ENCODE measurements around the gene MRPL28. TPM values are rescaled to one million over a fixed set of nuclear protein-coding genes. Genes with fewer than 3 reads are reported as not detected.

MRPL28 gene
- total RNA-seq, 4 donors from 2014 or later = 47.7 to 93.5 (median 55.8) TPM

DNA sequence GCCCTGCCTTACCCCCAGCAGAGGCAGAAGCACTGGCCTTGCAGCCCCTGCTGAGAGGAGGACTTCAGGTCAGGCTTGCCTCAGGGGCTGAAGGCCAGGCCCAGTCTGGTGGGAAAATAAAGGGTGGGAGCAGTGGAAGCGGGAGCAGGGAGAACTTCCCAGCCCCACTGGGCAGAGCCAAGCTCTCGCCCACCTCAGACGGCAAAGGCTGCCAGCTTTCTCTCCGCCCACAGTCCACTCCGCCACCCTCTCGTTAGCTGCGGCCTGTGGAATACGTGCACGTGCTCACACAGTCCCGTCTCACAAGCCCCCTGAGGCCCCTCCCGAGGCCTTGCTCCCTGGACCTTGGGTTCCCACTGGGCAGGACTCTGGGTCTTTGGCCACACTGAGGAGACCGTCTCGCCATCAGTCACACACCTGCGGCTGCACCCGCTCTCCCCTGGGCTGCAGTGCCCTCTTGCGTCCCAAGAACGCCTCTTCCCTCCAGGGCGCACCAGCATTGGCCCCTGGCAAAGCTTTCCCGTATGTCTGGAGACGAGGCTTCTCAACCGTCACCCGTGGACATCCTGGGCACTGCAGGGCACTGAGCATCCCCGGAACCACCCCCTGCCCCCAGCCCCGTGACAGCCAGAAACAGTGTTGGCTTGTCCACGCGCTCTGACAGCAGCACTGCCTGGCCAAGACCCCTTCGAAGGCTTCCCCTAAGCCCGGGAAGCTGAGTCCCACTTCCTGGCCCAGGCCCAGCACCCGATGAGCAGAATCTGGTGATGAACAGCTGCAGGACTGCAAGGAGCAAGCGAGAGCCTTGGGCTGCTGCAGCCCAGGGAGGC is 8.3 kb downstream of the MRPL28 start:
- no peak for TF ChIP-seq EP300 (IDR thresholded peaks at IDR 0.05)
- peak in 3 of 4 experiments; percentile 68 to 80 (median 76) for TF ChIP-seq CTCF (IDR thresholded peaks at IDR 0.05)
- Histone ChIP-seq H3K36me3 (peaks cover 0 to 12% of the 10 kb centered on the region in 2 donors), H3K9me3 (no peaks in the 10 kb centered on the region), H3K27ac (no peak overlapping the region), H3K27me3 (peaks cover 38% of the 10 kb centered on the region), H3K4me3 (no peak overlapping the region), H3K4me1 (peaks cover 0 to 8% (median 0%) of the 10 kb centered on the region in 3 donors)
- 4% methylated on average over 7 of the region's 30 CpGs; no CpG with 5 or more reads in 1 of the 2 donors for WGBS, 2 donors (ENCODE audit: low coverage in 1 of 2)
- ATAC-seq = peak; percentile 79

GRCh38 chr16:361341-361871 is 8.9 kb downstream of the MRPL28 start:
- Histone ChIP-seq H3K4me1 (peaks cover 0 to 8% (median 0%) of the 10 kb centered on the region in 3 donors), H3K27ac (no peak overlapping the region), H3K4me3 (no peak overlapping the region), H3K36me3 (peaks cover 0 to 5% of the 10 kb centered on the region in 2 donors), H3K27me3 (peaks cover 38% of the 10 kb centered on the region), H3K9me3 (no peaks in the 10 kb centered on the region)
- WGBS, 2 donors (ENCODE audit: low coverage in 1 of 2) = no CpG with 5 or more reads among the region's 30 CpGs
- no peak for TF ChIP-seq EP300 (IDR thresholded peaks at IDR 0.05)
- no peak for TF ChIP-seq POLR2AphosphoS5 (IDR thresholded peaks at IDR 0.05)
- no peak for ATAC-seq

GRCh38 chr16:360698-361336 is 9.5 kb downstream of the MRPL28 start:
- Histone ChIP-seq H3K27ac (no peak overlapping the region), H3K4me3 (no peak overlapping the region), H3K27me3 (peaks cover 38% of the 10 kb centered on the region), H3K36me3 (no peaks in the 10 kb centered on the region), H3K9me3 (no peaks in the 10 kb centered on the region), H3K4me1 (peaks cover 0 to 8% (median 0%) of the 10 kb centered on the region in 3 donors)
- WGBS, 2 donors (ENCODE audit: low coverage in 1 of 2) = 80 to 100% methylated on average over 1 to 10 of the region's 47 CpGs
- ATAC-seq = no peak
- TF ChIP-seq EP300 (IDR thresholded peaks at IDR 0.05) = no peak
- TF ChIP-seq CTCF (IDR thresholded peaks at IDR 0.05) = no peak
- TF ChIP-seq POLR2AphosphoS5 (IDR thresholded peaks at IDR 0.05) = no peak
- TF ChIP-seq POLR2A (IDR thresholded peaks at IDR 0.05) = no peak

- H3K27me3 ChIP-seq = peaks cover 37% of the 10 kb centered on the region
- H3K36me3 ChIP-seq = no peaks in the 10 kb centered on the region
- no peak for TF ChIP-seq POLR2AphosphoS5 (IDR thresholded peaks at IDR 0.05)
- no peak for TF ChIP-seq EP300 (IDR thresholded peaks at IDR 0.05)
- TF ChIP-seq POLR2A (IDR thresholded peaks at IDR 0.05) = no peak
- no peak for TF ChIP-seq CTCF (IDR thresholded peaks at IDR 0.05)
- ATAC-seq = no peak
- WGBS, 2 donors (ENCODE audit: low coverage in 1 of 2) = 85 to 97% methylated on average over 6 to 11 of the region's 47 CpGs
- peaks cover 0 to 8% (median 0%) of the 10 kb centered on the region in 3 donors for H3K4me1 ChIP-seq
- H3K4me3 ChIP-seq = no peak overlapping the region
- H3K9me3 ChIP-seq = no peaks in the 10 kb centered on the region
- no peak overlapping the region for H3K27ac ChIP-seq
Observed at GRCh38 chr16:359871-360697, 10.3 kb downstream of the MRPL28 start.

Measured in gastroesophageal sphincter (tissue), 4 donors.